Ammon's horn (tissue), 1 donor: ENCODE results near the gene USP17L29.
"Not testable (repeated sequence)": the region's sequence is repeated elsewhere in the genome, so short reads cannot be mapped to it uniquely, and the experiment has no call there.

ENCODE experiments used
- DNase-seq: peaks from one replicate; pipeline ENCODE4 v3.0.0-alpha.2; 2016; ENCODE audit warnings: low spot score

USP17L29 gene

GRCh38 chr4:9353338-9353737, at the start of gene USP17L29:
Gene USP17L29 (plus strand): TSS chr4:9353638. CDS start chr4:9353638, 0 bp downstream.
- not testable (repeated sequence) for DNase-seq

DNA sequence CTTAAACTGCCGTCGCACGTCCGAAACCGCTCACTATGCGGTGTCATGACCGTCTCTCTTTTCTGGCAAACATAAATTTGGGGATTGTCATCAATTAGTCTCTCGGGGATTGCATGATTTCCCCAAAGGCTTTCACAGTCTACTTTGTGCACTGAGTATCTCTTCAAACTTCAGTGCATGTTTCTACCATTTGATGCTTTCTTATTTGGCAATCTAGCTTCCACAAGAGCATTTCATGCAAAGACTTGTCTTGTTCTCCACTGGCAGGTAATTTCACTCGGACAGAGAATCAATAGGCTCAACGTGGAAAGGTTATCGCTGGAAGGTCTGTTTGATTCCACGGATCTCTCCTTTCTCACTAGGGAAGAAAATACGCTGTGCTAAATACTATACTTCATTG, 29.2 kb upstream of the USP17L29 start:
- not testable (repeated sequence) for DNase-seq

- DNase-seq: not testable (repeated sequence)
Measured at GRCh38 chr4:9324865-9325264, 28.6 kb upstream of the USP17L29 start, which contains the start of gene USP17L24. Gene USP17L24 (plus strand): TSS chr4:9325165. CDS start chr4:9325165, 0 bp downstream.

- DNase-seq: not testable (repeated sequence)
Measured at GRCh38 chr4:9329611-9330010, 23.8 kb upstream of the USP17L29 start, which contains the start of gene USP17L25. Gene USP17L25 (plus strand): TSS chr4:9329911. CDS start chr4:9329911, 0 bp downstream.

- not testable (repeated sequence) for DNase-seq
Measured at GRCh38 chr4:9334358-9334757, 19.1 kb upstream of the USP17L29 start, which contains the start of gene USP17L26. Gene USP17L26 (plus strand): TSS chr4:9334658. CDS start chr4:9334658, 0 bp downstream.

- not testable (repeated sequence) for DNase-seq
Measured at GRCh38 chr4:9339103-9339502, 14.3 kb upstream of the USP17L29 start, which contains the start of gene USP17L5. Gene USP17L5 (plus strand): TSS chr4:9339403. CDS start chr4:9339403, 0 bp downstream.

- DNase-seq: not testable (repeated sequence)
Measured at GRCh38 chr4:9343848-9344247, 9.6 kb upstream of the USP17L29 start, which contains the start of gene USP17L27. Gene USP17L27 (plus strand): TSS chr4:9344148. CDS start chr4:9344148, 0 bp downstream.

GRCh38 chr4:9348593-9348992, 4.8 kb upstream of the USP17L29 start, which contains the start of gene USP17L28:
Gene USP17L28 (plus strand): TSS chr4:9348893. CDS start chr4:9348893, 0 bp downstream.
- DNase-seq: not testable (repeated sequence)

DNA sequence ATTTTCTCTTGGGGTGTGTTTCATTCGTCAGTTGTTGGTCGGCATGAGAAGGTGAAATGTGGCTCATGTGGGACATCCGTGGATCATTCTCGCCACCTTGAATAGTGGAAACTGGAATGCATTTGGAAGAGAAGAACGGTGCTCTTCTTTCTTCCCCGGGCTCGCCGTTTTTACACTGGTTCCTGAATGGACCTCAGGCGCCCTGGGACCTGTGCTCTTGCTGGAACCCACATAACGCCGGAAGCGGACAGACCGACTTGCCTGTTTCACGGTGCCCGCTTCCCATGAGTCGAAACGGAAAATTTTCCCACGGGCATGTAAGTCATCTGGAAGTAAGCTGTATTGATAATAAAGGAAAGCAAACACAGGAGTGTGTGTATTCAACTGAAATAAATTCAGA, 2.6 kb upstream of the USP17L29 start:
- not testable (repeated sequence) for DNase-seq

- not testable (repeated sequence) for DNase-seq
Measured at GRCh38 chr4:9362829-9363228, 9.4 kb downstream of the USP17L29 start, which contains the start of gene USP17L30. Gene USP17L30 (plus strand): TSS chr4:9363129. CDS start chr4:9363129, 0 bp downstream.

GRCh38 chr4:9379881-9380280, 26.4 kb downstream of the USP17L29 start:
- DNase-seq: not testable (repeated sequence)

DNA sequence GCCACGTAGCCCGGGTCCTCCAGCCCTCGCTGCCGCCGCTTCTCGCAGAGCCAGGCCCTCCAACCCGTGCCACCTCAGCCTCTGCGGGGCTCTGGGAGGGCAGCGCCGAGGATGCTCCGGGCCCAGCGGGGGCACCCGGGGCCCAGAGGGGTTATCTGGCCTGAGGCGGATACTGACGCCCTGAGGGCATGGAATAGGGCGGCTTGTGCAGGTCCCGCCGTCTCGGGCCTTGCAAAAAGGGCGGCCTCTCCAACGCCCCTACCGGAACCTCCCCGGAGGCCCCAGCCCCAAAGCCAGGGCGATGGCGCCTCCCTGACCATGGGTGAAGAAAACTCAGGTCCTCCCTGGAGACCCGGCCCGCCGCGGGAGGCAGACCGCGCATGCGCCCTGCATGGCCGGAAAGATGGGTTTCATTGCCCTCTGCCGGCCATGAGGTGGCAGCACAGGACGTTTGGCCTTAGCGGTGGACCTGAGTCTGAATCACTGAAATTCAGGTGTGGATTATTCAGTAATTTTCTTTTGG, 27.6 kb downstream of the USP17L29 start:
- DNase-seq: not testable (repeated sequence)

GRCh38 chr4:9384126-9384525, 30.7 kb downstream of the USP17L29 start:
- DNase-seq: no peak

DNA sequence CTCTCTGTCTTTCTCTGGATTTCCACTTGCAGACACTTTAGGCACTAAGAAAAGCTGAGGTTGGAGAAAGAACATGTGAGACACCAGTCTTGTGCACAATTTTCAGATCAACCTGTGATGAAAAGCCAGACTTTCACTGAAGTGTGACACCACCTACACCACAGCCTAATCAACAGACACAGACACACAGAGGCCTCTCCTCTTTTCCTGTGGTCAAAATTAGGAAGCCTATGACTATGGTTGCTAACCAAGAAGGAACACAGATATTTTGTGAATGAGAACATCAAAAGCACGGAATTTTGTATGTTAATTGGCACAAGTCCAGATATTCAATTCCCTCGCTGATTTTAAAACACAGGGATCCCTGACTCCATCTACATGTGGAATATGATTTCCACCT, 35.6 kb downstream of the USP17L29 start:
- DNase-seq: not testable (repeated sequence)
